Kidney (tissue), 14 donors: Measurements from ENCODE around the gene RPS6KB2. TPM values are rescaled to one million over a fixed set of nuclear protein-coding genes. Genes with fewer than 3 reads are reported as not detected.

ENCODE experiments used
- DNase-seq, 5 donors: peaks; one replicate each; pipeline ENCODE4 v3.0.0-alpha.2; 2013 to 2020
- FAIRE-seq: peaks from 2 replicates; lab custom pipeline; 2012; peaks lifted over from hg19 to GRCh38; lab: Jason Lieb, UNC
- H3K27ac ChIP-seq, 2 donors: one replicate each; pipeline ENCODE4 v1.7.0; 2013; ENCODE audit warnings: low read depth in 2 of 2, low read length in 2 of 2, inconsistent platforms in 1 of 2
- H3K27me3 ChIP-seq: one replicate; pipeline ENCODE4 v1.7.1; 2013; ENCODE audit warnings: low read length, inconsistent platforms; ENCODE audit not compliant: control insufficient read depth, insufficient read depth
- H3K36me3 ChIP-seq, 3 donors: one replicate each; pipeline versions ENCODE4 v1.7.0 to v1.7.1; 2013; ENCODE audit warnings: low read length in 3 of 3, control low read depth in 1 of 3, inconsistent platforms in 1 of 3; ENCODE audit not compliant: insufficient read depth in 3 of 3, control insufficient read depth in 2 of 3
- H3K4me1 ChIP-seq, 3 donors: one replicate each; pipeline versions ENCODE4 v1.7.0 to v1.7.1; 2013; ENCODE audit warnings: low read length in 3 of 3, inconsistent platforms in 1 of 3, low read depth in 1 of 3; ENCODE audit not compliant: control insufficient read depth in 2 of 3, insufficient read depth in 2 of 3
- H3K4me3 ChIP-seq, 3 donors: one replicate each; pipeline versions ENCODE4 v1.7.0 to v1.8.1; 2013; ENCODE audit warnings: low read length in 3 of 3, control low read depth in 1 of 3, inconsistent platforms in 1 of 3
- H3K9ac ChIP-seq, 3 donors: one replicate each; pipeline versions ENCODE4 v1.7.0 to v1.7.1; 2013; ENCODE audit warnings: low read length in 3 of 3, control low read depth in 1 of 3, inconsistent platforms in 1 of 3
- H3K9me3 ChIP-seq, 3 donors: one replicate each; pipeline versions ENCODE4 v1.7.0 to v1.7.1; 2013; ENCODE audit warnings: low read length in 3 of 3, control low read depth in 1 of 3, inconsistent platforms in 1 of 3; ENCODE audit not compliant: control insufficient read depth in 2 of 3, insufficient read depth in 1 of 3
- CTCF ChIP-seq: IDR thresholded peaks from 3 replicates; pipeline ENCODE4 v1.5.1; 2012; ENCODE audit warnings: mild to moderate bottlenecking, moderate library complexity, borderline replicate concordance; ENCODE audit not compliant: insufficient read depth; ENCODE audit errors: extremely low read depth
- intact Hi-C: fragments of 100-400 bp; cut with DNase I; formaldehyde crosslinking; loops from one replicate; pipeline ENCODE4 v1.11.1; 2022
- polyA plus RNA-seq: library from polyadenylated mRNA; stranded (reverse); fragments of 350-450 nt; fragmentation: Illumina TruSeq; extraction: RNeasy Lipid Tissue Mini Kit (QIAGEN cat#74804); gene quantifications from one replicate; pipeline ENCODE4 v1.2.3, GENCODE V29; 2014; ENCODE audit warnings: low read depth, low replicate concordance; ENCODE audit not compliant: insufficient read depth
- total RNA-seq: library from RNA; stranded (reverse); fragmentation: NEBNext Ultra II Directional; extraction: Animal tissue kit (Norgen Biotek cat#: 25700); gene quantifications from one replicate; pipeline ENCODE4 v1.2.1, GENCODE V29; 2021
- donor health status: control.
- donor health status: control.
- donor health status: control.
- donor health status: control.
- donor health status: control.
- donor health status: DM: yes; HTN: yes; CAD: no.
- donor health status: Normal renal cell carcinoma (clear cell type).

RPS6KB2 gene
- total and polyA plus RNA-seq, 2 donors from 2014 or later: 41.3 to 45.4 TPM

- H3K36me3 ChIP-seq: no peaks in the 10 kb centered on the region
- H3K9ac ChIP-seq: peak overlapping the region; percentile 32 to 96 (median 82)
- H3K27ac ChIP-seq: peak overlapping the region; percentile 81 to 88
- H3K4me3 ChIP-seq: peak overlapping the region; percentile 47 to 76 (median 74)
- H3K4me1 ChIP-seq: peaks cover 0 to 23% (median 12%) of the 10 kb centered on the region in 3 donors
- H3K9me3 ChIP-seq: no peaks in the 10 kb centered on the region
- TF ChIP-seq CTCF: no peak
- no peak for FAIRE-seq
- no peaks in the 10 kb centered on the region for H3K27me3 ChIP-seq
- intact Hi-C loops: no loop called here
- no peak for DNase-seq
Measured at GRCh38 chr11:67468456-67468758, 40.1 kb downstream of the RPS6KB2 start.

GRCh38 chr11:67468759-67469507 lies 40.6 kb downstream of the RPS6KB2 start, which contains the start of gene TMEM134:
TMEM134 (minus strand) TSS chr11:67469251; CDS start chr11:67469192, 59 bp downstream.
- Histone ChIP-seq H3K4me1 (peaks cover 0 to 21% (median 8%) of the 10 kb centered on the region in 3 donors), H3K9ac (peak within 1 kb of the TSS; percentile 59 to 96 (median 84)), H3K27ac (peak within 1 kb of the TSS; percentile 88), H3K4me3 (peak within 1 kb of the TSS; percentile 74 to 84 (median 75)), H3K36me3 (no peaks in the 10 kb centered on the region), H3K27me3 (no peaks in the 10 kb centered on the region), H3K9me3 (no peaks in the 10 kb centered on the region)
- DNase-seq (peak; percentile 94 to 98 (median 97)), FAIRE-seq (no peak)
- TF ChIP-seq CTCF: peak; percentile 54
- intact Hi-C loops: no loop called here

- no peak for FAIRE-seq
- H3K4me3 ChIP-seq: peak overlapping the region; percentile 74 to 84 (median 75)
- H3K4me1 ChIP-seq: peaks cover 0 to 17% (median 4%) of the 10 kb centered on the region in 3 donors
- intact Hi-C loops: no loop called here
- no peaks in the 10 kb centered on the region for H3K36me3 ChIP-seq
- H3K9ac ChIP-seq: peak overlapping the region; percentile 59 to 85 (median 84)
- no peak for DNase-seq
- no peaks in the 10 kb centered on the region for H3K9me3 ChIP-seq
- peak overlapping the region; percentile 84 to 88 for H3K27ac ChIP-seq
- no peaks in the 10 kb centered on the region for H3K27me3 ChIP-seq
- no peak for TF ChIP-seq CTCF
Measured at GRCh38 chr11:67469508-67469811, 41.2 kb downstream of the RPS6KB2 start.
